Thoracic aorta (tissue), 2 donors: ENCODE results near the gene PPIP5K2. TPM values are rescaled to one million over a fixed set of nuclear protein-coding genes. Genes with fewer than 3 reads are reported as not detected.
A peak's percentile ranks its signal among the peaks of the same experiment; 100 is the strongest.

Experiments used
- ATAC-seq: fragments of 150-250 bp; one replicate; pipeline ENCODE4 v1.8.0; 2017; ENCODE audit warnings: low read depth; ENCODE audit not compliant: insufficient number of reproducible peaks, low FRiP score
- DNase-seq: peaks from one replicate; pipeline ENCODE4 v3.0.0-alpha.2; 2020; ENCODE audit warnings: low spot score
- H3K27ac ChIP-seq, 2 donors: fragments of 200-600 bp; sonication (generic); 1 replicate in 1 of 2; 2 replicates in 1 of 2; pipeline ENCODE4 v1.5.1; 2016; ENCODE audit warnings: mild to moderate bottlenecking in 2 of 2, moderate library complexity in 2 of 2
- H3K27me3 ChIP-seq: fragments of 200-600 bp; sonication (generic); replicated peaks from 2 replicates; pipeline ENCODE4 v1.6.0; 2016; ENCODE audit warnings: mild to moderate bottlenecking; ENCODE audit not compliant: insufficient read depth
- H3K36me3 ChIP-seq: fragments of 200-600 bp; sonication (generic); one replicate; pipeline ENCODE4 v1.5.1; 2016
- H3K4me1 ChIP-seq, 2 donors: fragments of 200-600 bp; sonication (generic); 1 replicate in 1 of 2; 2 replicates in 1 of 2; pipeline versions ENCODE4 v1.5.1 to v1.6.0; 2016; ENCODE audit warnings: low read depth in 2 of 2, mild to moderate bottlenecking in 1 of 2; ENCODE audit not compliant: control insufficient read depth in 1 of 2
- H3K4me3 ChIP-seq: fragments of 200-600 bp; sonication (generic); 2 replicates; pipeline ENCODE4 v1.5.1; 2016; ENCODE audit warnings: mild to moderate bottlenecking
- H3K9me3 ChIP-seq: fragments of 200-600 bp; sonication (generic); 2 replicates; pipeline ENCODE4 v1.5.1; 2016
- CTCF ChIP-seq: fragments of 200-600 bp; sonication (generic); IDR thresholded peaks from one replicate; pipeline ENCODE4 v1.5.1; 2019; ENCODE audit warnings: antibody characterized with exemption
- total RNA-seq, 2 donors: library from RNA; depleted of rRNA; stranded (reverse); fragments of >200 nt; gene quantifications; one replicate each; pipeline versions ENCODE4 v1.1.0 to v1.2.3, GENCODE V29; 2016

The PPIP5K2 gene
- total RNA-seq, 2 donors from 2014 or later = 60.8 to 67.5 TPM

DNA sequence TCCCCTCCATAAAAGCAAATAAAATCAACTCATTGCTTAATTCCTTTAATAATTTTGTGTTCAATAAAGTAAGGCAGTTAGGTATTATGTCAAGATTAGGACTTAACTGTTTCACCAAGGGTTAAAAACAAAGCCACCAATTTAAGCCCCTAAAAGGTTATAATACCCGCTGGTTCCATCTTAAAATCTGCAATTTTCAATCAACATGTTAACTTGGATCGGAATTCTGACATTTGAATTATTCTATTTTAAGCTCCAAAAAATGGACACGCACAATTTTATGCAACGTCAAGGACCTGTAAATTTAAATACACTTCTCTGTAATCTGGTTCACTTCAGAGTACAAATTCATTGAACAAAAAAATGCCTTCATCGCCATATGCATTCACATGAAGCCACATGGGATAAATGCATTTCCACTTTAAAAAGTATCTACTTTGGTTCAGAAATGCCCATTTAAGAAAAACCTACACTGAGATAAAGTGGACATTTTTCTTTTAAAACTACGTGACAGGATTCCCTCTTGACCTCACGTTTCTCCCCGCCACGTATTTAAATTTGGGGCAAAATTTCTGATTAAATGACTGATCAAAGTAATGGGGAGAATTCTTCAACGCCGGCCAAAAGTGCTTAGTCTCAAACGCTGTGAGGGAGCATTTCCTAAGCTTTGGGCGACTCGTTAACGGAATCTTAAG, 884 bp upstream of the PPIP5K2 start:
- Histone ChIP-seq H3K4me1 (peaks cover 18 to 30% of the 10 kb centered on the region in 2 donors), H3K4me3 (peak overlapping the region; percentile 87), H3K27ac (peak overlapping the region; percentile 89 to 96), H3K36me3 (no peaks in the 10 kb centered on the region), H3K9me3 (no peaks in the 10 kb centered on the region), H3K27me3 (no peaks in the 10 kb centered on the region)
- DNase-seq (no peak), ATAC-seq (no peak)
- no peak for TF ChIP-seq CTCF

DNA sequence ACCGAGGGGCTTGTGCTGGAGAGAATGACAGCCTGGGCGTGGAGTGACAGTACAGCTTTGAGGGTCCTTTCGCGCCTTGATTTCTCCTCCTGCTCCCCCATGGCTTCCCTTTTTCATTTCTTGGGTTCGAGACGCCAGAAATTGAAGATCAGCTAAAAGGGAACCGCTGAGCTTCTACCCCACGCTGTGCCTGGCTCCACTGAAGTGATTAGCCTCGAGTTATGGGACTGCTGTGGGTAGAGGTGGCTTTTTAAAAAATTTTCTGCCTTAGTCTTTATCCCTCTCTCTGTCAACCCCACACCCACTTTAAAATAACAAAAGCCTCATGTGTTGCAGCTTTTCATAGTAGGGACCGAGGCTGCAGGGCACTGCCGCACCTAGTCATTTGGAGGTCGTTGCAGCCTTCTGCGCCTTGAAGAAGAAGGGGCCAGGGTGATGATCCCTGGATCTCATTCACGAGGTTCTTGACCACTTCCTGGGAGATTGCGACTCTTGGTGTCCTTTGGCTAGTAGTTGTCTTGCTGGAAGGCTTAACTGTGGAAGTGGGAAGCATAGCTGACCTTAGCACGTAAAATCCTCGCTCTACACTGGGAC, 603 bp downstream of the PPIP5K2 start:
- Histone ChIP-seq H3K4me1 (peaks cover 18 to 33% of the 10 kb centered on the region in 2 donors), H3K4me3 (peak overlapping the region; percentile 87), H3K27ac (peak overlapping the region; percentile 74 to 96), H3K27me3 (no peaks in the 10 kb centered on the region), H3K36me3 (no peaks in the 10 kb centered on the region), H3K9me3 (no peaks in the 10 kb centered on the region)
- no peak for TF ChIP-seq CTCF
- no peak for ATAC-seq
- DNase-seq = no peak

GRCh38 chr5:103122242-103122641, 2.1 kb downstream of the PPIP5K2 start:
- DNase-seq (no peak), ATAC-seq (no peak)
- TF ChIP-seq CTCF = no peak
- peaks cover 18 to 41% of the 10 kb centered on the region in 2 donors for H3K4me1 ChIP-seq
- H3K4me3 ChIP-seq = peak overlapping the region; percentile 87
- H3K36me3 ChIP-seq = no peaks in the 10 kb centered on the region
- H3K27me3 ChIP-seq = no peaks in the 10 kb centered on the region
- H3K27ac ChIP-seq = no peak overlapping the region
- no peaks in the 10 kb centered on the region for H3K9me3 ChIP-seq

GRCh38 chr5:103126557-103126956, 6.5 kb downstream of the PPIP5K2 start:
- Histone ChIP-seq H3K4me1 (peaks cover 16 to 34% of the 10 kb centered on the region in 2 donors), H3K36me3 (no peaks in the 10 kb centered on the region), H3K4me3 (no peak overlapping the region), H3K27ac (no peak overlapping the region), H3K27me3 (no peaks in the 10 kb centered on the region), H3K9me3 (no peaks in the 10 kb centered on the region)
- DNase-seq (no peak), ATAC-seq (no peak)
- TF ChIP-seq CTCF = no peak

- no peaks in the 10 kb centered on the region for H3K9me3 ChIP-seq
- H3K4me1 ChIP-seq = peaks cover 11 to 26% of the 10 kb centered on the region in 2 donors
- no peak for TF ChIP-seq CTCF
- H3K4me3 ChIP-seq = no peak overlapping the region
- H3K36me3 ChIP-seq = no peaks in the 10 kb centered on the region
- no peak for ATAC-seq
- no peak overlapping the region for H3K27ac ChIP-seq
- H3K27me3 ChIP-seq = no peaks in the 10 kb centered on the region
- no peak for DNase-seq
These were observed 7.3 kb downstream of the PPIP5K2 start for GRCh38 chr5:103127292-103127817.
